Lower leg skin (tissue), 4 donors: ENCODE measurements around the gene NELFCD. TPM values are rescaled to one million over a fixed set of nuclear protein-coding genes. Genes with fewer than 3 reads are reported as not detected.

Source experiments
- DNase-seq, 2 donors: peaks; one replicate each; pipeline ENCODE4 v3.0.0-alpha.2; 2019; ENCODE audit warnings: low spot score in 2 of 2
- H3K4me3 ChIP-seq: fragments of 200-600 bp; sonication (generic); 2 replicates; pipeline ENCODE4 v1.5.1; 2017; ENCODE audit warnings: mild to moderate bottlenecking, low read depth; ENCODE audit not compliant: poor library complexity, severe bottlenecking
- POLR2A ChIP-seq, 2 donors: fragments of 450-650 bp; IDR thresholded peaks; one replicate each; pipeline ENCODE4 v1.6.1; 2016 to 2017; ENCODE audit warnings: antibody characterized with exemption in 2 of 2, mild to moderate bottlenecking in 1 of 2, moderate library complexity in 1 of 2
- WGBS, 2 donors: methylation state at CpG; one replicate each; pipeline ENCODE4 v1.1.5; 2018; 5-methylcytosine and 5-hydroxymethylcytosine counted together
- intact Hi-C: fragments of 100-400 bp; cut with DNase I; formaldehyde crosslinking; loops from one replicate; pipeline ENCODE4 v1.15.0; 2023; ENCODE audit warnings: low total_unique reads
- total RNA-seq, 4 donors: library from RNA; depleted of rRNA; stranded (reverse); fragments of >200 nt; gene quantifications; one replicate each; pipeline ENCODE4 v1.1.0, GENCODE V29; 2016
- TF ChIP-seq, protein P1 (sequence below), 3 donors: fragments of 450-650 bp; IDR thresholded peaks; one replicate each; pipeline ENCODE4 v1.5.1; 2016; ENCODE audit warnings: antibody characterized with exemption in 3 of 3, mild to moderate bottlenecking in 3 of 3, moderate library complexity in 2 of 3

Gene NELFCD
- total RNA-seq, 4 donors from 2014 or later, result 36.9 to 53.8 (median 44.6) TPM

DNA sequence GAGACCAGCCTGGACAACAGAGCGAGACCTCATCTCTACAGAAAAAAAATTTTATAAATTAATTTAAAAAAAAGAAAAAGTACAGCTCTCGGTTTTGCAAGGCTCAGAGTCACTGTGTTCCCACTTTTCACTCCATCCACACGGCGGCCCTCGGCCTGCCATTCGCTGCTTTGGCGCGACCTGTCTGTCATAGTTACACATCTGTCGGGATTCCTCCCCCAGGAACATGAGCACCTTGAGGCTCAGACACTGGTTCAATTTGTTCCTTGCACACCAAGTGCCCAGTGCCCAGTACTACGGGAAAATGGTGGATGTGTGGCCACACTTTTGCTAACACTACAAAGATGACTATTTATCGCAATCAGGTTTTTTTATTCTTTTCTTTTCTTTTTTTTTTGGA lies 17.6 kb downstream of the NELFCD start:
- no peak for DNase-seq
- H3K4me3 ChIP-seq, result no peak overlapping the region
- 95 to 98% methylated on average over 11 of the region's 11 CpGs for WGBS, 2 donors
- intact Hi-C loops, result no loop called here
- TF ChIP-seq POLR2A (IDR thresholded peaks at IDR 0.05), result no peak
- TF ChIP-seq, protein P1, sequence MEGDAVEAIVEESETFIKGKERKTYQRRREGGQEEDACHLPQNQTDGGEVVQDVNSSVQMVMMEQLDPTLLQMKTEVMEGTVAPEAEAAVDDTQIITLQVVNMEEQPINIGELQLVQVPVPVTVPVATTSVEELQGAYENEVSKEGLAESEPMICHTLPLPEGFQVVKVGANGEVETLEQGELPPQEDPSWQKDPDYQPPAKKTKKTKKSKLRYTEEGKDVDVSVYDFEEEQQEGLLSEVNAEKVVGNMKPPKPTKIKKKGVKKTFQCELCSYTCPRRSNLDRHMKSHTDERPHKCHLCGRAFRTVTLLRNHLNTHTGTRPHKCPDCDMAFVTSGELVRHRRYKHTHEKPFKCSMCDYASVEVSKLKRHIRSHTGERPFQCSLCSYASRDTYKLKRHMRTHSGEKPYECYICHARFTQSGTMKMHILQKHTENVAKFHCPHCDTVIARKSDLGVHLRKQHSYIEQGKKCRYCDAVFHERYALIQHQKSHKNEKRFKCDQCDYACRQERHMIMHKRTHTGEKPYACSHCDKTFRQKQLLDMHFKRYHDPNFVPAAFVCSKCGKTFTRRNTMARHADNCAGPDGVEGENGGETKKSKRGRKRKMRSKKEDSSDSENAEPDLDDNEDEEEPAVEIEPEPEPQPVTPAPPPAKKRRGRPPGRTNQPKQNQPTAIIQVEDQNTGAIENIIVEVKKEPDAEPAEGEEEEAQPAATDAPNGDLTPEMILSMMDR (IDR thresholded peaks at IDR 0.05), result no peak

DNA sequence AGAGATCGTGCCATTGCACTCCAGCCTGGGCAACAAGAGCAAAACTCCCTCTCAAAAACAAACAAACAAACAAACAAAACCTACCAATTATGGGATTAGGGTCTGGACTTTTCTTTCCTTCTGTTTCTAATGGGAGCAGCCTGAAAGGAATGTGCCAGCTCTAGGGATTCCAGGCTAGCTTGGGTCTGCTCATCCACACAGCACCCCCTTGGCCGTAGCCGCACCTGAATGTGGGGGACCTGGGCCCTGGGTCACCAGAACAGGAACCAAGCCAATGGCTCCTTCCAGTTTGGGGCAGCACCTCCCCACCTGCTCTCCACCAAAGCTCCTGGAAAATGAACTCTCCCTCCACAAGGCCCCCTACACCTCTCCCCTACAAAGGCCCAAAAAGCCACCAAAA lies 19.3 kb downstream of the NELFCD start:
- intact Hi-C loops, result no loop called here
- 65 to 82% methylated on average over 3 of the region's 3 CpGs for WGBS, 2 donors

DNA sequence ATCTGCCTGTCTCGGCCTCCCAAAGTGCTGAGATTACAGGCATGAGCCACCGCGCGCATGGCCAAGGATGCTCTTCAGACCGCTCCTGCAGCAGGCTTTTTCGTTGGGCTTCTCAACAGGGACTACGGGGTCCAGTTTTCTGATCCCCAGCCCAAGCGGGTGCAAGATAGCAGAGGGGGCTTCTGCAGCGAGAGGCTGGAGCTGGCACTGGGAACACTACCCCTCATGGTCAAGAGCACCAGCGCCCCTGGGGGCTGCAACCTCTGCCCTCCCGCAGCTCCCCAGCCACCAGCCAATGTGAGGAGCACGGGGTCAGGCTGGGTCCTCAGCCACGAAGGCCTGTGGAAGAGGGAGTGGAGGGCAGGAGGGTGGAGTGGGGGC lies 20.0 kb downstream of the NELFCD start:
- no peak for DNase-seq
- no peak overlapping the region for H3K4me3 ChIP-seq
- no peak for TF ChIP-seq POLR2A (IDR thresholded peaks at IDR 0.05)
- TF ChIP-seq, protein P1 (IDR thresholded peaks at IDR 0.05), result no peak
- 87 to 90% methylated on average over 13 of the region's 13 CpGs for WGBS, 2 donors
- intact Hi-C loops, result no loop called here

More for the DNA sequence above, 19.3 kb downstream of the NELFCD start:
- no peak overlapping the region for H3K4me3 ChIP-seq
- TF ChIP-seq POLR2A (IDR thresholded peaks at IDR 0.05), result no peak
- TF ChIP-seq, protein P1 (IDR thresholded peaks at IDR 0.05), result no peak
- DNase-seq, result no peak

DNA sequence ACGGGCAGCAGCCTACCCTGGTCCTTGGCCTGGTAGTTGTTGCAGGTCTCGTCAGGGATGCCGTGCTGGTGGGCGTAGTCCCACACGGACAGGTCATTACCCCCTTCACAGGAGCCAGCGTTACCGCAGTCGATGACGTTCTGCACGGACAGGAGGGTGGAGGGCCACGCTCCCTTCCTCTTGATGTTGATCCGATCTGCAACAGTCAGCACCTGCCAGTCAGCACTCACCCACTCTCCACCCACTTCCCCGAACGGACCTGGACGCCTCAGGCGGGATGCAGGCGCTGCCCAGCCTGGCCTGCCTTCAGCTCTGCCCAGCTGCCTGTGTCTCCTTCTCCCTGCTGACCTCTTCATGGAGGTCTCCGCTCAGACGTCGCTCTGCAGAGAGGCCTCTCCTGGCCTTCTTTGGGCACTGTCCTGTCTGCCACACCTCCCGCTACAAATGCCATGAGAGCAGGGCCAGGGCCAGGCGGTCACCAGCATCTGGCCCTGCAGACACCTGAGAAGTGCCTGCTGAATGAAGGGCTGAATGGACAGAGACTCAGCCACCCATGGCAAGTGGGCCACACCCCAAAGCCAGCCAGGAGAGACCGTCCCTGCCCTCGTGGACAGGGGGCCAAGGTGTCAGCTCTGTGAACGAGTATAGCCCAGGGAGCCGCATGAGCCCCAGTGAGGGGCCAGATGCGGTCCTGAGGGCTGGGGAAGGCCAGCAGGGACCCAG lies 20.6 kb downstream of the NELFCD start:
- no peak overlapping the region for H3K4me3 ChIP-seq
- TF ChIP-seq, protein P1 (IDR thresholded peaks at IDR 0.05), result no peak
- no peak for TF ChIP-seq POLR2A (IDR thresholded peaks at IDR 0.05)
- DNase-seq, result no peak
- WGBS, 2 donors, result 87 to 89% methylated on average over 23 to 27 of the region's 27 CpGs
- intact Hi-C loops, result no loop called here

DNA sequence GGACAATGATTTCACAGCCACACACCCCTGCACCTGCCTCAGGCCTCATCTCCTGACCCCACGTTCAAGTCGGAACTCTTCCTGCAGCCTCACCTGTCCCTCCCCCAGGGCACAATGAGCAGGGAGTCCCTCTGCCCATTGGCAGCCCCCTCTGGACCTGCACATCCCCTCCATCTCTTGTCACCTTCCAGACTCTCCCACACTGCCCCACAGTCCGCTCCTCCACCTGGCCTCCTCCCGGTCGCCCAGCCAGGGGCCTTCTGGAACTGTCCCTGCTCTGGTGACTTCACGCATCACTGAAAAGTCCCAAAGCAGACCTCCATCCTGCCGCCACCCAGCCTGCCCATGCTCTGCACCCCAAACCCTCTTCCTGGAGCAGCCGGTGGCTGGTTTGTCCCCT lies 21.3 kb downstream of the NELFCD start:
- intact Hi-C loops, result no loop called here
- no peak for DNase-seq
- 93 to 94% methylated on average over 7 of the region's 8 CpGs for WGBS, 2 donors

More for the DNA sequence above, 21.3 kb downstream of the NELFCD start:
- H3K4me3 ChIP-seq, result no peak overlapping the region
- TF ChIP-seq POLR2A (IDR thresholded peaks at IDR 0.05), result no peak
- TF ChIP-seq, protein P1 (IDR thresholded peaks at IDR 0.05), result no peak
